GM19468 (cell line): Measurements from ENCODE around the gene DCAF4.

Experiments used
- ATAC-seq: cut with Tn5 transposase; IDR thresholded peaks from one replicate; pipeline ENCODE4 v1.9.1; 2021; ENCODE audit warnings: mild to moderate bottlenecking, moderate library complexity, moderate number of reproducible peaks; ENCODE audit not compliant: unreplicated experiment; ENCODE audit errors: extremely low read depth

DCAF4 gene, protein sequence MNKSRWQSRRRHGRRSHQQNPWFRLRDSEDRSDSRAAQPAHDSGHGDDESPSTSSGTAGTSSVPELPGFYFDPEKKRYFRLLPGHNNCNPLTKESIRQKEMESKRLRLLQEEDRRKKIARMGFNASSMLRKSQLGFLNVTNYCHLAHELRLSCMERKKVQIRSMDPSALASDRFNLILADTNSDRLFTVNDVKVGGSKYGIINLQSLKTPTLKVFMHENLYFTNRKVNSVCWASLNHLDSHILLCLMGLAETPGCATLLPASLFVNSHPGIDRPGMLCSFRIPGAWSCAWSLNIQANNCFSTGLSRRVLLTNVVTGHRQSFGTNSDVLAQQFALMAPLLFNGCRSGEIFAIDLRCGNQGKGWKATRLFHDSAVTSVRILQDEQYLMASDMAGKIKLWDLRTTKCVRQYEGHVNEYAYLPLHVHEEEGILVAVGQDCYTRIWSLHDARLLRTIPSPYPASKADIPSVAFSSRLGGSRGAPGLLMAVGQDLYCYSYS

GRCh38 chr14:72926292-72927028 lies at the start of gene DCAF4:
Gene DCAF4, plus strand, starts transcription at chr14:72926464. Its CDS starts 11,515 bp downstream, at chr14:72937979.
- peak; percentile 94 for ATAC-seq

GRCh38 chr14:72876710-72877063 lies 49.6 kb upstream of the DCAF4 start:
- no peak for ATAC-seq

DNA sequence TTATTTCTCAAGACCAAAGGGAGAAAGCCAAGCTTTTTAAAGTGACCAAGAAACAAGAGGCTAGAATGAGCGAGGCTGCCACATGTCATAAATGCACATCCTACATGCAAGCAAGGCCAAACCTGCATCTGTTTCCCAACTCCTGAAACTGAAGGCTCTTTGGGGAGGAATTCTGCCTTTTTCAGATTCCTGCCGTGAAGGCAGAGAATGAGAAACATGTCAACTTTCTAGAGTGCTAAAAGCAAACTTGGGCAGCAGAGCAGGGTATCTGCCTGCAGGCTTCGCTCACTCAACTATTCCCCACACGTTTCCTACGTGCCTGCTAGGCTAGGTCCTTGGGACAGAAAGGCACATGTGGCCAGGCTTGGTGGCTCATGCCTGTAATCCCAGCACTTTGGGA lies 47.5 kb upstream of the DCAF4 start:
- no peak for ATAC-seq

DNA sequence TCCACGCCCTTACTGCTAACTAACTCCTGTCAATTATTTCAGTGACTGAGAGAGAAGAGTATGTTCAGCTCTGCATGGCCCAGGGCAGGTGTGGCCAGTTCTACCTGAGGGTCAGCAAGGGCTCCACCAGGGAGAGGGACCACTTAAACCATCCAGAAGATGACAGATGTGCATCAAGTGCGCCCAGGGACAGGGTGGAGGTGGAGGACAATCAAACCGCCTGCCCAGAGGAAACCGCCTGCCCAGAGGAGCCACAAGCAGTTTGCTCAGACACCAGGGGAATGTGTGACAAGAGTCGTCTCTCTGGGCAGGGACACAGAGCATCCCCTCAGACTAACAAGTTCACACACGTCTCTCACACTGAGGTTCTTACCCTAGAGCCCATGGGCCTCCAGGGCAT lies 46.8 kb upstream of the DCAF4 start:
- no peak for ATAC-seq

- ATAC-seq, result no peak
Measured at GRCh38 chr14:72880164-72880563, 46.1 kb upstream of the DCAF4 start.

DNA sequence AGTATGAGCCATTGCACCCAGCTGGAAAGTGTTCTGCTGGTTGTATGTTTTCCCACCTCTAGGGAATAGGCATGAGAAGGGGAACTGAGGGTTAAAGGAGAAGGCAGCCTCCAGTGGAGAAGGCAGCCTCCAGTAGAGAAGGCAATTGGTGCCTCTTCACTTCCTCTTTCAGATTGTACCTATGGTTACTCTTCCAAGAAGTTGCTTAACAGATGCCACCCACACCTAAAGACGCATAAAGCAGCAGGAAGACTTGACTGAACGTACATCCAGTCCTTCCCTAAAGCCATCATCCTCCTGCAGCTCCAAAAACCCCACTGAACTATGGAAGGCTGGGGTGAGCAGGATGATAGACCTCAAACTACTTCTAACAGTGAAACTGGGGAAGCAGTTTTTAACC lies 45.4 kb upstream of the DCAF4 start:
- ATAC-seq, result no peak

DNA sequence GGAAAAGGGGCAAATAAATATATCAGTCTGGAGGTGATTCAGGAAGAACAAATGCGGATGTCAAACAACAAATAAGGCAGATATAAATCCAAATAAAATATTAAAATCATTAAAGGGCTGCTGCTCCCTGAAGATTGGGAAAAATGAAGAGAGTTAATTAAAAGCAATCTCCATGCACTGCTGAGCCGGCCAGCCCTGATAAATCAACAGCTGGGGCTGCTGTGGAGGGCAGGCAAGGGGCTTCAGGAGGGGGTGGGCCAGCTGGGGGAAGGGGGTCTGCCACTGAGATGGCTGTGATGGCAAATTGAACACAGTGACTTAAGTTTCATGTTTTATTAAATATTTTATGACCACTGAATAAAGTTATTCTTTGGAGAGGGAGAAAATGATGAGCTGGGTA lies 44.7 kb upstream of the DCAF4 start:
- ATAC-seq, result no peak

- ATAC-seq, result no peak
Measured at GRCh38 chr14:72882047-72882446, 44.2 kb upstream of the DCAF4 start.

GRCh38 chr14:72882463-72882862 lies 43.8 kb upstream of the DCAF4 start:
- no peak for ATAC-seq

DNA sequence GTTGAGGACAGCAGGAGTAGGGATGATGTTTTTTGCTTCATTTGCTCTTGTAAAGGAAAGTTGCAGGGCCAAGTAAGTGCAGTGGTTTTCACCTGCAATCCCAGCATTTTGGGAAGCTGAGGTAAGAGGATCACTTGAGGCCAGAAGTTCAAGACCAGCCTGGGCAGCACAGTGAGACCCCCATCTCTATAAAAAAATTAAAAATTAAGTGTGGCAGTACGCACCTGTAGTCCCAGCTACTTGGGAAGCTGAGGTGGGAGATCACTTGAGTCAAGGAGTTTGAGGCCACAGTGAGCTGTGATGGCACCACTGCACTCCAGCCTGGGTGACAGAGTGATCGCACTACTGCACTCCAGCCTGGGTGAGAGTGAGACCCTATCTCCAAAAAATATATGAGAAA lies 43.2 kb upstream of the DCAF4 start:
- ATAC-seq, result no peak

GRCh38 chr14:72883961-72884360 lies 42.3 kb upstream of the DCAF4 start:
- ATAC-seq, result no peak

DNA sequence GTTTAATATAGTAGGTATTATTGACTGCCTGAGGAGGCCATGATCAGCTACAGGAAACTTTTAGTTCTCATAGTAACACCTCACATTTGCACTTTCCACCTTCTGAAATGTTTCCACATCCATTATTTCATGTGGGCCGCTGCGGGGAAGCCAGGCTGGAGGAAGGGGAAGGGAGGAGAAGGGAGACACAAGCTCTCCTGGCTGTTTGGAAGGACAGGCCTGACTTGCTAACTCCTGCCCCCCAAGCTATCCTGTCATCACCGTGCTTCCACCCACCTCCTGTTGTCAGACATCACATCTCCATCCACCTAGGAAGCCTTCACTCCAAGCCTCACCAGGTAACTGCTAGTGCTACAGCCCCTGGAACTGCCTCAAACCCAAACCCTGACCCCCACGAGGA lies 41.9 kb upstream of the DCAF4 start:
- no peak for ATAC-seq

DNA sequence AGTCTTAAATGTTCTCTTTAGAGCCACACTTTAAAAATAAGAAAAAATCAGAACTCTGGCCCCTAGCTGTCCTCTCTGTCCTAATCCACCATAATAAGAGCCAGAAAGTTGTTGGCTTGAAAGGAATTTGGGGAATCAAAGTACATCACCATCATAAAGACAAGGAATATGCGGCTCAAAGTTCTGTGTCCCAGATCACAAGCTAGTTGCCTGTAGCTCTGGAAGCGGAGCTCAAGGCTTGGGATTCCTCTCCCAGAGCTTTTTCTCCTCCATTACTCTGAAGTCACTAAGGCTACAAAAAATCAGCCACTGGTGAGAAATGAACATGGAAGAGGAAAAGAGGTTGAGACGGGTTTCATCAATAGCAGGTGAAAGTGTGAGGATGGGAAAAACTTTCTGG lies 38.8 kb upstream of the DCAF4 start:
- no peak for ATAC-seq

DNA sequence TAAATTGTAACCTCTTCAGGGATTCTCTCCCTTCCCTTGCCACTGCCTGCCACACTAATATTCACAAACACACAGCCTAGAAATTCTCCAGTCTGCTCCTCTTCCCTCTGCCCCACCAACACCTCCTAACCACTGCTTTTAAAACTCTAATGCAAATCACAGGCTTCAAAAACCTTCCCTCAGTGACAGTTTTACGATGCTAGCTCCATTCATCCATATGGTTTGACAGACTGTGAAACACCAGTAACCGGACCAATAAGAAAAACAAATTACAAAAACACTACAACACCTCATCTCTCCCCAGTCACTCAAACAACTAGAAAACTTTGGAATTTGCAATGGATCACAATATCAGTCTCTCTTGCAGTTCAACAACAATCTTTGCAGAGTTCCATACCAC lies 38.1 kb upstream of the DCAF4 start:
- no peak for ATAC-seq

DNA sequence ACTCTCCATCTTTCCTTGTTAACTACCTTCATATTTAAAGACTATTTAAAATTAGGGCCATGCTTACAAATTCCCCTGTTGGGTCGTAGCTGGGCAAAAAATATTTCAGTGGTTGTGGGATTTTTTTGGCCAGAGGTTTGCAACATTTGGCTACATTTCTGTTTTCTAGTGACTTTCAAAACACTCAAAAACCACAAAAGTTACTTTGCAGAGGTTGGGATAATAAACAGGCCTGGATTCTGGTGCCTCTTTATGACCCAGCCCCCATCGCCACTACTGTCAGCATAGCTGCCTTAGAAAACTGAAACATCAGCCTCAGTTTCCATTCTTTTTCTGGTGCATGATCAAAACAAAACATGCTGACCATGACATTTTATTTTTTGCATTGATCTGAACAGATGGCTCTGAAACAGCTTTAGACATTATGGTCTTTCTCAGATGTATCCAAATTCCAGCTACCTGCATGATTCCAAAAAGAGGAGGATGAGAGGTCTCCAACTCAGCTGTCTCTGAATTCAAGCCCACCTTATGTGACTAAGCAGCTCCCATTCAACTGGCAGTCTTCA lies 37.5 kb upstream of the DCAF4 start:
- ATAC-seq, result no peak

GRCh38 chr14:72889366-72889765 lies 36.9 kb upstream of the DCAF4 start:
- ATAC-seq, result no peak

DNA sequence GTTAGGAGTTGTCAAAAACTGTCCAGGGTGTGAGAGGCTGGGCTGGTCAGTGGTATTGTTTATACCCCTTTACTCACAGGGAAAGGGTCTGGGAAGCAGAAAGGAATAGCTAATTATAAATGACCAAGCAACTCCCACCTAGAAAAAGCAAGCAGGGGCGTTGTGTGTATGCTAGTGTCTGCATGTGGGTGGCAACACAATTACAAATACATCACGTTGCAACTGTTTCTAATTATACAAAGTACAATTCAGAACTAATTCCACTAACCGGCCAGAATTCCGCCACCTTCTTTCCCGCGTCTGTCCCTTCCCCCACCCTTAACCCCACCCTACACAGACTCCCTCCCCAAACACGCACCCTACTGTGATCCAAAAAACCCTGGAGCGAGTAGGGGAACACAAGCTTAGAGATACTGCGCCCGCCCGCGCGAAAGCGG lies 34.6 kb upstream of the DCAF4 start:
- ATAC-seq, result no peak

GRCh38 chr14:72892103-72892878 lies 34.0 kb upstream of the DCAF4 start:
- no peak for ATAC-seq

DNA sequence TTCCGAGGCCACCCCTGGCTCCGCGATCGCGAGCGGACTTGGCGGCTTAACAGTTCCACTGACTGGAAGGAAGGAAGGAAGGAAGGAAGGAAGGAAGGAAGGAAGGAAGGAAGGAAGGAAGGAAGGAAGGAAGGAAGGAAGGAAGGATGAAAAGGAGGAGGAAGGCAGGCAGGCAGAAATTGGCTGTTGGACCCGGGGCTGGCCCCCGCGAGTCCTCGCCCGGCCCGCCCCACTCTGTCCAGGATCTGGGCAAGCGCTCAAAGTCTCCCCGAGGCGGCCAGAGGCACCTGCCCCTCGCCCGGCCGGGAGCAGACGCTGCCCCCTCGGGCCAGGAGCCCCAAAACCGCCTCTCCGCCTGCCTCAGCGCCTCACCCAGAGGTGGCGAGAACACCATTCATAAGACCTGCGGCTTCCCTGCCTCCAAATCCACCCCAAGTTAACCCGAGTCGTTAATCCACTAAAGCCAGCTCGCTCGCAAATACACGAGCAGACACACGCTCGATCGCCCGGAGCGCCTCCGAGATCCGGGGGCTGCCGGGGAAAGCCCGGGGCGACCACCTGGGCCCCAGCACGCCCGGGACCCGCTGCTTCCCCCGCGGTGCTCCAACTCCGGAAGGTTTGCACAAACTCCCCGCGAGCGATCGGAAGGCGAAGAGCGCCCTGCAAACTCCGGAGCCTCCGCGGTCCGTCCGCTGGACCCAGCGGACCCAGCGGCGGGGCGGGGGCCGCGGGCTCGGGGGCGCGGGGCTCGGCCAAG lies 33.2 kb upstream of the DCAF4 start:
- ATAC-seq, result no peak
